Measurements from ENCODE around the gene MYO1B.

The MYO1B gene

GRCh38 chr2:191228333-191228732, 16.9 kb upstream of the MYO1B start:
- no peak for DNase-seq

GRCh38 chr2:191228861-191229260, 16.3 kb upstream of the MYO1B start:
- DNase-seq: no peak

- DNase-seq: no peak
Observed at GRCh38 chr2:191230174-191230573, 15.0 kb upstream of the MYO1B start.

GRCh38 chr2:191231995-191232394, 13.2 kb upstream of the MYO1B start:
- DNase-seq: no peak

GRCh38 chr2:191233533-191233932, 11.7 kb upstream of the MYO1B start:
- no peak for DNase-seq

DNA sequence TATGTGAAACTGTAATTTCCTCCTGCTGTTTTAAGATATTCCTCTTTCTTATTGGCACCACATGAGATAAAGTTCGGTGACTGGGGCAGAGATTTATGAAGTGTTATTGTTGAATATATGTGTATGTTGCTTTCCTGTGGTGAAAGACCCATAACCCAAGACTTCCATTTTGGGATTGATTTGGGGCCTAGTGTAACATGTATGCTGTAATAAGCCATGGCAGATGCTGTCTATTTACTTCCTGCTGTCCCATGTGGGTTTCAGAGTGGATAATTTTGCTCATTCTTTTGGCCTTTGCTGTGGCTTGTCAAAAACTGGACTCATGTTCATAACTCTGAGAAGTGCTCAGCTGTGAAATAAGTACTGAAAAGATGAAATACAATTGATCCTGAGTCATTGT, 10.8 kb upstream of the MYO1B start:
- no peak for DNase-seq

- no peak for DNase-seq
Observed at GRCh38 chr2:191240871-191241270, 4.3 kb upstream of the MYO1B start.

GRCh38 chr2:191241418-191241817, 3.8 kb upstream of the MYO1B start:
- DNase-seq: no peak

- DNase-seq: no peak
Observed at GRCh38 chr2:191243154-191243553, 2.0 kb upstream of the MYO1B start.

GRCh38 chr2:191244350-191244749, 854 bp upstream of the MYO1B start:
- DNase-seq: no peak

GRCh38 chr2:191245869-191246531, 796 bp downstream of the MYO1B start:
- peak; percentile 30 for DNase-seq

GRCh38 chr2:191246820-191247380, 1.7 kb downstream of the MYO1B start:
- no peak for DNase-seq

- no peak for DNase-seq
Observed at GRCh38 chr2:191247381-191248057, 2.3 kb downstream of the MYO1B start.

GRCh38 chr2:191249156-191249813, 4.1 kb downstream of the MYO1B start:
- DNase-seq: no peak

DNA sequence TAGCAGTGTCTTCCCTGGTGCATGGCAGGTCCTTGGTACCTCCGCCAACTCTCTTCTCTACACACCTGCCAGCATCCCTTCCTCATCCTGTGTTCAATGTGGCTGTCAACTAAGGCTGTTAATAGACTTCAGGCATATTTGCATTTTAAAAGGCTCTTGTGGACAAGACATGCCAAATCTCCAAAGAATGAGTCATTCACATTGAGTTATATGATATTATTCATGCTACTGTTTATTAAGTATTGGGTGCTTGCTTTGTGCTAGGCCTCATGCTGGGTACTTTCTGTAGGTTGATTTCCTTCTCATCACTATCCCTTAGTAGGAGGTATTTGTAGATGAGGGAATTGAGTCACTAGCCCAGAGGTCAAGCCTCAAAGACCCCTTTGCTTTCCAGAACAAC, 5.2 kb downstream of the MYO1B start:
- no peak for DNase-seq

DNA sequence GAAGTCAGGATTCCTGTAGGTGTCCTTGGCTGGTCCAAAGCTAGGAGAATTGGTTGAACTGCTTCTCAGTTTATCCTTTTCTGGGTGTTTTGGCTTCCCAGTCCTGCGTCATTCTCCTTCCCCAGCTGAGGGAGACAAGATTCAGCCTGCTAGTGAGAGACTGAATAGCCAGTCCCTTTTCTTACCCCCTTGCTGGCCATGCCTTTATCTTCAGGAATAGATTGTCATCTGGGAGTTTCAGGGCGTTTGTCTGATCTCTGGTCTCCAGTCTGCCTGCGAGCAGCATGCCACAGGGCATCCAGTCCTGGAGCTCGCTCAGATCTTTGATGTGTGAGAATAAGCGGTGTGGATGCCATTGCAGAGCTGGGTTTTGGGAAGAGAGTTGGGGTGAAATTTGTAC, 5.8 kb downstream of the MYO1B start:
- no peak for DNase-seq

DNA sequence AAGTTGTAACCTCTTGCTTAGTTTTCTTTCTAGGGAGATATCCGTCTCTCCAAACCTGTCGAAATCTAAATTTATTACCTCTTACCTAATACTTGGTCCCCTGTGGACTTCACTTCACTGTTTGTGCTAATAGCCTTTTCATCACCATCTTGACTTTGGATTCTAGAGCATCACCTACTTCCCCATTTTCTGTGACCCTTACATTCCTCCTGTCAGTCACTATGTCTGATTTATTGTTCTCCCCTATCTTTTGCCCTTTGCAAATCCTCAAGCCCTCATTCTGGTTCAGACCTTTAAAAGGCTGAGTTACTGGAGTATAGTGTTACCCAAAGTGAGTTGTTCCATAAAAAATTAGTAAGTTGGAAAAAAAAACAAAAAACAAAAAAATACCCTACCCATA, 7.5 kb downstream of the MYO1B start:
- no peak for DNase-seq

GRCh38 chr2:191253476-191253875, 8.3 kb downstream of the MYO1B start:
- no peak for DNase-seq

DNA sequence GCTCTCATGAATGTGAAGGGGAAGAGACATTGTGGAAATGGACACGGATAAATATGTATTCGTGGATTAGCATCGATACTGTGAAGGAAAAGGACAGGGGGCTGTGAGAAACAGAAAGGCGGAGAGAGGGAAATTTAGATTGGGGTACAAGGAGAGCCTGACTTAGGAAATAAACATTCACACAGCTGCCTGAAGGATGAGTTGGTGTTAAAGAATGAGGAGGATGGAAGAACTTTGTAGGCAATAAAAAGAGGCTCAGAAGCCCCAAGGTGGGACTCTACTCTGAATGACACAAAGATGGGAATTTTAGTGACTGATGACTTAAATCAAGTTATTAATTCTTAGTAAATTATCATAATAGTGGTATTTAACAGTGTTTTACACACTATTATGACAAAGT, 10.1 kb downstream of the MYO1B start:
- no peak for DNase-seq

DNA sequence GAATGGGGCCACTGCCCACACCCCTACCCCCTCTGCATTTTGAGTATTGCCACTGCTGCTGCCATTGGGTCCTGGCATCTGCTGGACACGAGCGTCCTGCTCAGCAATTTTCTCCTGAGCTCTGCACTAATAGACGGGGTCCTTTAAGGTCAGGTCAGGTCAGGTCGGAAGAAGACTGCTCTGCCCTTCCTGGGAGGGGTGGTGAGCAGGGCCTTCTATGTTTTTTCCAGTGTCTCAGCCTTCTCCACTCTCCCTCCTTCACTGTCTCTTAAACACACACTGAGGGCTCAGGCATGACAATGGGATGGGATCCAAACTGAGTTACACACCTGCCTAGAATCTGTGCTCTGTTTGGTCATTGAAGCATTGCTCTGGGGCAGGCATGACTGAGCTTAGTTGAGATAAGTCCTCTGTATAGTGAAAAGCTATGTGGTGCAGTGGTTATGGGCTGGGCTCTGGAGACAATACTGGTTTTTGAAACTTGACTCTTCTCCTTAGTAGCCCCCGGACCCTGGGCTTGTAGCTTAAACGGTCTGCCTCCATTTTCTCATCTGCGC, 10.6 kb downstream of the MYO1B start:
- no peak for DNase-seq

DNA sequence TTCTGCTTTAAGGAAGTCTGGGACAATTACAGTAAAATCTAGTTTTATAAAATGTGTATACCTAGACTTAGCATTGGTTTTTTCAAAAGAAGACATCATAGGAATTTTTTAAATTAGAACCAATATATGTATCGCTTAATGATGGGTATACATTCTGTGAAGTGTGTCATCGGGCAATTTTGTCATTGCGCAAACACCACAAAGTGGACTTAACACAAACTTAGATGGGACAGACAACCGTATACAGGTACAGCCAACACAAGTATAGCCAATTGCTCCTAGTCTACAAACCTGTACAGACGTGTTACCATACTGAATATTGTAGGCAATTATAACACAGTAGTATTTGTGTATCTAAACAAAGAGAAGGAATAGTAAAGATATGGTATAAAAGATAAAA, 12.7 kb downstream of the MYO1B start:
- DNase-seq: no peak

- no peak for DNase-seq
Observed at GRCh38 chr2:191258996-191259395, 13.8 kb downstream of the MYO1B start.

- no peak for DNase-seq
Observed at GRCh38 chr2:191262436-191262835, 17.2 kb downstream of the MYO1B start.

- no peak for DNase-seq
Observed at GRCh38 chr2:191263050-191263449, 17.8 kb downstream of the MYO1B start.

All from stimulated activated CD4-positive, alpha-beta T cell treated with anti-CD3 and anti-CD28 coated beads, Interleukin-1b, Interleukin-23, amount 100 ng/mL, for 48 hours (primary cell).